ENCODE data around the gene PEX12. TPM values are rescaled to one million over a fixed set of nuclear protein-coding genes. Genes with fewer than 3 reads are reported as not detected.
A peak's percentile ranks its signal among the peaks of the same experiment; 100 is the strongest.

Gene PEX12
- total and polyA plus RNA-seq, 9 of the 15 experiments (the other 6 are each of a cell fraction or from before 2014, with no cell fraction given), result 4.0 to 12.4 (median 6.4) TPM

GRCh38 chr17:35560703-35561102 is 17.7 kb downstream of the PEX12 start, which contains the start of gene SLFN14 (continued):
- TF ChIP-seq TOE1 (IDR thresholded peaks at IDR 0.05; ENCODE audit: borderline replicate concordance), result no peak
- TF ChIP-seq TOE1 (CRISPR knock-in tag; IDR thresholded peaks at IDR 0.05; ENCODE audit: borderline replicate concordance, low read depth), result no peak
- TF ChIP-seq ZC3H4 (CRISPR knock-in tag; IDR thresholded peaks at IDR 0.05; ENCODE audit: borderline replicate concordance), result no peak
- no peak for TF ChIP-seq TCF7L2 (IDR thresholded peaks at IDR 0.05; ENCODE audit: low read depth, low read length)
- TF ChIP-seq ZNF436 (CRISPR knock-in tag; IDR thresholded peaks at IDR 0.05), result no peak
- TF ChIP-seq CBX3 (IDR thresholded peaks at IDR 0.05; ENCODE audit: borderline replicate concordance in 1 of 2, low read length in 2 of 2), result peak in 1 of 2 experiments; percentile 91; a peak in 2 of 3 replicates
- no peak for TF ChIP-seq ZBTB40 (IDR thresholded peaks at IDR 0.05)
- no peak for TF ChIP-seq ZBTB40 (CRISPR knock-in tag; IDR thresholded peaks at IDR 0.05)
- TF ChIP-seq ZNF212 (CRISPR knock-in tag; IDR thresholded peaks at IDR 0.05), result no peak
- no peak for TF ChIP-seq ESRRB (CRISPR knock-in tag; IDR thresholded peaks at IDR 0.05; ENCODE audit: borderline replicate concordance)
- TF ChIP-seq GATAD2B (IDR thresholded peaks at IDR 0.05; ENCODE audit: borderline replicate concordance), result peak; percentile 54; the same call in 1 of the 2 replicates
- no peak for TF ChIP-seq FOXJ2 (tag; IDR thresholded peaks at IDR 0.05)
- no peak for TF ChIP-seq ZNF695 (CRISPR knock-in tag; IDR thresholded peaks at IDR 0.05)
- peak; percentile 94 to 96 for TF ChIP-seq TRIM24 (IDR thresholded peaks at IDR 0.05)
- TF ChIP-seq DACH1 (IDR thresholded peaks at IDR 0.05; ENCODE audit: partially characterized antibody), result peak; percentile 91
- TF ChIP-seq POLR2G (IDR thresholded peaks at IDR 0.05; ENCODE audit: low read depth, low read length), result no peak
- TF ChIP-seq BMI1 (IDR thresholded peaks at IDR 0.05; ENCODE audit: low read length), result no peak

All from K562 (cell line).